HL-60 (cell line): ENCODE data around the gene HBM.

Experiments
- DNase-seq, 2 experiments: peaks; one replicate each; pipeline ENCODE4 v3.0.0-alpha.2; 2010 to 2020; ENCODE audit warnings: low read depth in 1 of 2, low spot score in 1 of 2
- H3K27ac ChIP-seq: fragments of 250-450 bp; sonication (Bioruptor Pico); replicated peaks from 2 replicates; pipeline ENCODE4 v1.5.1; 2020; ENCODE audit warnings: mild to moderate bottlenecking, moderate library complexity
- H3K27me3 ChIP-seq: fragments of 250-450 bp; sonication (Bioruptor Pico); 2 replicates; pipeline ENCODE4 v1.5.1; 2021; ENCODE audit warnings: mild to moderate bottlenecking, moderate library complexity; ENCODE audit not compliant: insufficient read depth, poor library complexity, severe bottlenecking
- H3K4me3 ChIP-seq: replicated peaks from 2 replicates; pipeline ENCODE4 v1.5.1; 2011; ENCODE audit warnings: mild to moderate bottlenecking, control low read depth, low read length; ENCODE audit not compliant: insufficient read depth
- GABPA ChIP-seq: IDR thresholded peaks from 2 replicates; pipeline ENCODE4 v1.6.1; 2012; ENCODE audit warnings: low read depth
- POLR2AphosphoS5 ChIP-seq: IDR thresholded peaks from 2 replicates; pipeline ENCODE4 v1.6.1; 2012; ENCODE audit warnings: low read depth
- SPI1 ChIP-seq: IDR thresholded peaks from 2 replicates; pipeline ENCODE4 v1.6.1; 2012; ENCODE audit warnings: low read depth, mild to moderate bottlenecking, borderline replicate concordance
- TF ChIP-seq, protein P1 (sequence below): IDR thresholded peaks from one replicate; pipeline ENCODE4 v1.5.1; 2011; ENCODE audit warnings: low read length, control low read depth, inconsistent platforms; ENCODE audit not compliant: insufficient read depth
- TF ChIP-seq, protein P2 (sequence below): IDR thresholded peaks from 2 replicates; pipeline ENCODE4 v1.6.1; 2012; ENCODE audit warnings: low read depth; ENCODE audit not compliant: insufficient replicate concordance

The HBM gene

GRCh38 chr16:185213-185612, 19.4 kb downstream of the HBM start:
- DNase-seq: no peak
- no peak overlapping the region for H3K4me3 ChIP-seq
- peaks cover 6% of the 10 kb centered on the region for H3K27me3 ChIP-seq
- TF ChIP-seq, protein P1, sequence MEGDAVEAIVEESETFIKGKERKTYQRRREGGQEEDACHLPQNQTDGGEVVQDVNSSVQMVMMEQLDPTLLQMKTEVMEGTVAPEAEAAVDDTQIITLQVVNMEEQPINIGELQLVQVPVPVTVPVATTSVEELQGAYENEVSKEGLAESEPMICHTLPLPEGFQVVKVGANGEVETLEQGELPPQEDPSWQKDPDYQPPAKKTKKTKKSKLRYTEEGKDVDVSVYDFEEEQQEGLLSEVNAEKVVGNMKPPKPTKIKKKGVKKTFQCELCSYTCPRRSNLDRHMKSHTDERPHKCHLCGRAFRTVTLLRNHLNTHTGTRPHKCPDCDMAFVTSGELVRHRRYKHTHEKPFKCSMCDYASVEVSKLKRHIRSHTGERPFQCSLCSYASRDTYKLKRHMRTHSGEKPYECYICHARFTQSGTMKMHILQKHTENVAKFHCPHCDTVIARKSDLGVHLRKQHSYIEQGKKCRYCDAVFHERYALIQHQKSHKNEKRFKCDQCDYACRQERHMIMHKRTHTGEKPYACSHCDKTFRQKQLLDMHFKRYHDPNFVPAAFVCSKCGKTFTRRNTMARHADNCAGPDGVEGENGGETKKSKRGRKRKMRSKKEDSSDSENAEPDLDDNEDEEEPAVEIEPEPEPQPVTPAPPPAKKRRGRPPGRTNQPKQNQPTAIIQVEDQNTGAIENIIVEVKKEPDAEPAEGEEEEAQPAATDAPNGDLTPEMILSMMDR: no peak
- TF ChIP-seq, protein P2, sequence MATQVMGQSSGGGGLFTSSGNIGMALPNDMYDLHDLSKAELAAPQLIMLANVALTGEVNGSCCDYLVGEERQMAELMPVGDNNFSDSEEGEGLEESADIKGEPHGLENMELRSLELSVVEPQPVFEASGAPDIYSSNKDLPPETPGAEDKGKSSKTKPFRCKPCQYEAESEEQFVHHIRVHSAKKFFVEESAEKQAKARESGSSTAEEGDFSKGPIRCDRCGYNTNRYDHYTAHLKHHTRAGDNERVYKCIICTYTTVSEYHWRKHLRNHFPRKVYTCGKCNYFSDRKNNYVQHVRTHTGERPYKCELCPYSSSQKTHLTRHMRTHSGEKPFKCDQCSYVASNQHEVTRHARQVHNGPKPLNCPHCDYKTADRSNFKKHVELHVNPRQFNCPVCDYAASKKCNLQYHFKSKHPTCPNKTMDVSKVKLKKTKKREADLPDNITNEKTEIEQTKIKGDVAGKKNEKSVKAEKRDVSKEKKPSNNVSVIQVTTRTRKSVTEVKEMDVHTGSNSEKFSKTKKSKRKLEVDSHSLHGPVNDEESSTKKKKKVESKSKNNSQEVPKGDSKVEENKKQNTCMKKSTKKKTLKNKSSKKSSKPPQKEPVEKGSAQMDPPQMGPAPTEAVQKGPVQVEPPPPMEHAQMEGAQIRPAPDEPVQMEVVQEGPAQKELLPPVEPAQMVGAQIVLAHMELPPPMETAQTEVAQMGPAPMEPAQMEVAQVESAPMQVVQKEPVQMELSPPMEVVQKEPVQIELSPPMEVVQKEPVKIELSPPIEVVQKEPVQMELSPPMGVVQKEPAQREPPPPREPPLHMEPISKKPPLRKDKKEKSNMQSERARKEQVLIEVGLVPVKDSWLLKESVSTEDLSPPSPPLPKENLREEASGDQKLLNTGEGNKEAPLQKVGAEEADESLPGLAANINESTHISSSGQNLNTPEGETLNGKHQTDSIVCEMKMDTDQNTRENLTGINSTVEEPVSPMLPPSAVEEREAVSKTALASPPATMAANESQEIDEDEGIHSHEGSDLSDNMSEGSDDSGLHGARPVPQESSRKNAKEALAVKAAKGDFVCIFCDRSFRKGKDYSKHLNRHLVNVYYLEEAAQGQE: no peak
- TF ChIP-seq POLR2AphosphoS5 (no peak), GABPA (no peak)
- no peak overlapping the region for H3K27ac ChIP-seq

DNA sequence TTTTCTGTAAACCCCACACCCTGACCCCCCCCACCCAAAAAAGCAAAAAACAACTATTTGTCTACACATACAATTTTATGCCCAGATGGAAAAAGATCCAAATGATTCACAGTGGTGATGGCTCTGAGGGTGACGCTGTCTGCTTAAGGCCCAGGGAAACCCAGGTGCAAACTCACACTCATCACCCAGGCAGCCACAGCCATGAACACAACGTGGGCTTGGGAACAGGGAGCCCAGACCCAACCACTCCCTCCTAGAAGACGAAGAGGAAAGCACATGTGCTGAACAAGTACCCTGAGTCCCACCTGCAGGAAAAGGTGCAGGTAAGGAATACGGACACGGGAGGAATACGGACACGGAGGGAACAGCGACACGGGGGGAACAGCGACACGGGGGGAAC, 19.9 kb downstream of the HBM start:
- Histone ChIP-seq H3K27me3 (peaks cover 3% of the 10 kb centered on the region), H3K4me3 (no peak overlapping the region), H3K27ac (no peak overlapping the region)
- TF ChIP-seq, protein P2: no peak
- TF ChIP-seq SPI1 (no peak), GABPA (no peak), POLR2AphosphoS5 (no peak)
- TF ChIP-seq, protein P1: no peak
- no peak for DNase-seq

- no peak for DNase-seq
- H3K27me3 ChIP-seq: no peaks in the 10 kb centered on the region
- no peak overlapping the region for H3K4me3 ChIP-seq
- TF ChIP-seq, protein P2: no peak
- TF ChIP-seq POLR2AphosphoS5: no peak
- TF ChIP-seq, protein P1: no peak
- no peak for TF ChIP-seq GABPA
- TF ChIP-seq SPI1: no peak
- no peak overlapping the region for H3K27ac ChIP-seq
Observed at GRCh38 chr16:187330-187729, 21.6 kb downstream of the HBM start.
